GM18517 (cell line): ENCODE data around the gene CTXN3.
"Not testable (repeated sequence)": the region's sequence is repeated elsewhere in the genome, so short reads cannot be mapped to it uniquely, and the experiment has no call there.

ENCODE experiments used
- ATAC-seq: cut with Tn5 transposase; IDR thresholded peaks from one replicate; pipeline ENCODE4 v1.9.1; 2021; ENCODE audit warnings: mild to moderate bottlenecking, moderate library complexity; ENCODE audit not compliant: unreplicated experiment

Gene CTXN3

GRCh38 chr5:127650022-127650421 is 1.1 kb downstream of the CTXN3 start:
- no peak for ATAC-seq

- ATAC-seq, result no peak
Measured at GRCh38 chr5:127650649-127651048, 1.8 kb downstream of the CTXN3 start.

GRCh38 chr5:127652952-127653611 is 4.2 kb downstream of the CTXN3 start:
- ATAC-seq, result no peak

- no peak for ATAC-seq
Measured at GRCh38 chr5:127656825-127657224, 7.9 kb downstream of the CTXN3 start.

- ATAC-seq, result no peak
Measured at GRCh38 chr5:127660047-127660733, 11.3 kb downstream of the CTXN3 start.

- no peak for ATAC-seq
Measured at GRCh38 chr5:127664093-127664492, 15.2 kb downstream of the CTXN3 start.

- no peak for ATAC-seq
Measured at GRCh38 chr5:127665641-127666040, 16.8 kb downstream of the CTXN3 start.

DNA sequence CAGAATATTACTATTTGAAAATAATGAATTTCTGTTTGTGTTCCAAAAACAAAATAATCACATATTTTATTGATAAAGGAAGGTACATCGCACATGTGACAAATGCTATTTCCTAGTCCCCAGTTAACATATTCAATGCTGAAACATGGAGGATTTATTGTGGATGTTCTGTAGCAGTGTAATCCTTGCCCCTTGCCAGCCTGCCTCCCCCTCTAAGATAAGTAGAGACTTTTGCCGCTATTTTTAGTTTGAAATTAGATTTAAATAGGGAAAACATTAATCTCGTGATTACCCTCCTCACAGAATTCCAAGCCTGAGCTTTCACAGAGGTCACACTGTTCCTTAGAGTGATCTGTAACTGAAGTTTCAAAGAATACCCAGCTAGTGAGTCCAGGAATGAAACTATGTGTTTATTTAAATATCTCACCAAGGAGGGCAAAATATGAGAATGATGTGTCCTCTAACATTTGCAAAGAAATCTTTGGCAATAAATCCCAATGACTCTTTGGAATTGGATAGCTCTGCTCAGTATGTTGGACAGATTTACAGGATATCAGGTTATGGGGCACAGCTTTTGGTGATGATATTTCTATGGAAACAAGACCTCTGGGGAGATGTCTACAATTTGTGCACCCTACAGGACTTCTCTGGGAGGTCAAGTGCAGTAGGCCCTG is 17.3 kb downstream of the CTXN3 start:
- ATAC-seq, result no peak

DNA sequence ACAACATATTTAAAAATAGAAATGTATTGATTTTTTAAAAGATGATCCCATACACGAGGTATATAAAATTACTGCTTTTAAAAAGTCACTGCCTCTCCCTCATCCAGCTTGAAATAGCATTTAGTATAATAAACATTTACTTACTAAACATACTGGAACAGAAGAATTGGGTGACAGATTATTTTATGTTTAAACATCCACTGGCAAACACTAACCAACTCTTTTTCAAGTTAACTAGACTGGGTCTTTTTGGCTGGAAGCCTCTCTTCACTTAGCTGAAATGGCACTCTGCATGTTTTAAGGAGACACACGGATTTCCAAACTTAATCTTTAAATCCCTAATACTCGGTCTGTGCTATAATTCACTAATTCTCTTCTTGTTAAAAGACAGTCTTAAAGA is 19.0 kb downstream of the CTXN3 start:
- no peak for ATAC-seq

- ATAC-seq, result no peak
Measured at GRCh38 chr5:127671218-127671617, 22.3 kb downstream of the CTXN3 start.

DNA sequence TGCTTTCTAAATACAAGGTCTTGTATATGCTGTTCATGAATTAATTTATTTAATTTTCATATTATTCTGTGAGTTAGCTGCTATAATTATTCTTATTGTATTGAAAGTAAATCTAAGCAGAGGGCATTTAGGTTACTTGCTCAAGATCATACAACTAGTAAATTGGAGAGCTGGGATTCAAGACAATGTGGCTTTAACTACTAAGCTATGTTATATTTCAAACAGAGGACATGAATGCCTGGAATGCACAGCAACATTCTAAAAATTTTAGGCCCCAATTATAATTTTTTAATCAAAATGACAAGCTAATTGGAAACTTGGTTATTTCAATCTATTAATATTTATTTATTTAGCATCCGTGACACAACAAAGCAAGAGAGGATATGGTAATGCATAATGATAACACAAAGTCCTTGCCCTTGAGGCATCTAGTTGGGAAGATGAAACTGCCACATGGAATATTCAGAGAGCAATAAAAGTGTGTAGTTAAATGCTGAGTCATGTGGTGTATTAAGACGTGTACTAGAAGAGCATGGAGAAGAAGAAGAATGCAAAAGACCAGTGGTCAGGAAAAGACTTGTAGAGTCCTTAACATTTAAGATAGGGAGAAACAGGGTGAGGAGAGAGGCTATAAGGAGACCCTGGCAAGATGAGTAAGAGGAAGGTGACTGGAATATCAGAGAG is 24.4 kb downstream of the CTXN3 start:
- no peak for ATAC-seq

GRCh38 chr5:127676951-127677350 is 28.1 kb downstream of the CTXN3 start:
- not testable (repeated sequence) for ATAC-seq

DNA sequence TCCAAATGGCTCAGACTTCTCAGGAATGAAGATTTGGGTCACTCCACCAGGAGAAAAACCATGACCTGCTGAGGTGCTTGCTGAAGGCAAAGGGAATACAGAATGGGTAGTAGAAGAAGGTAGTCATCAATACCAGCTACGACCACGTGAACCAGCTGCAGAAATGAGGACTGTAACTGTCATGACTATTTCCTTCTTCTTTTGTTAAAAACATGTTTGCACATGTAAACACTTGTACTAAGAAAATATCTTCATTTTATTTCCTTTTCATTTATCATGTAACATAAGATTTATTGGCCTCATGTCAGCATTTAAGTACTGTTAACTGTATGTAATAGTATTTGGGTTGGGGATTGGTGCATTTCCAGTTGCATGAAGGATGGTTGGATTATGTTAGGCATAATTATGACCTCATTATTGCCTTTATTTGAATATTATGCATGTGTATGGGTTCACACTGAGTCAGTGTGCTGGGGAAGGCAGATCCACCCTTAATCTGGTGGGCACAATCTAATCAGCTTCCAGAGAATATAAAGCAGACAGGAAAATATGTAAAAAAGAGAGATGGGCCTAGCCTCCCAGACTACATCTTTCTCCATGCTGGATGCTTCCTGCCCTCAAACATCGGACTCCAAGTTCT is 30.9 kb downstream of the CTXN3 start:
- ATAC-seq, result not testable (repeated sequence)

GRCh38 chr5:127680595-127680994 is 31.7 kb downstream of the CTXN3 start:
- ATAC-seq, result no peak

- ATAC-seq, result no peak
Measured at GRCh38 chr5:127683008-127683407, 34.1 kb downstream of the CTXN3 start.

GRCh38 chr5:127684726-127685467 is 36.0 kb downstream of the CTXN3 start:
- no peak for ATAC-seq

DNA sequence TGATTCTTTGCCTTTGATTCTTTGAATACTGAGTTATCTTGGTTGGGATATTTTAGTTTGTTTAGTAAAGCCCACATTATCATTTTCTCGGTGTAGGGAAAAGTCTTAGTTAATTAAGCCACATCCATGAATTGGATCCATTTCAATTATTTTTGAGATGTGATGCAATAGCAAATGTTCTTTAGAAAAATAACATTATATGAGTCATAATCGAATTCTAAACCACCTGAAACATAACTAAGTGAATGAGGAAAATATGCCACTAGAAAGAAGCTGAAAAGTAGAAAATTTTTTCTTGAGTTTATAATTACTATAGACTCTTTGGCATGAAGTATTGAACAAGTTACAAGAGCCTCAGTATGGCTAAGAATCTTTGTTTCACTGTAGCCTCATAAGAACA is 36.8 kb downstream of the CTXN3 start:
- no peak for ATAC-seq

GRCh38 chr5:127686424-127686823 is 37.5 kb downstream of the CTXN3 start:
- no peak for ATAC-seq

DNA sequence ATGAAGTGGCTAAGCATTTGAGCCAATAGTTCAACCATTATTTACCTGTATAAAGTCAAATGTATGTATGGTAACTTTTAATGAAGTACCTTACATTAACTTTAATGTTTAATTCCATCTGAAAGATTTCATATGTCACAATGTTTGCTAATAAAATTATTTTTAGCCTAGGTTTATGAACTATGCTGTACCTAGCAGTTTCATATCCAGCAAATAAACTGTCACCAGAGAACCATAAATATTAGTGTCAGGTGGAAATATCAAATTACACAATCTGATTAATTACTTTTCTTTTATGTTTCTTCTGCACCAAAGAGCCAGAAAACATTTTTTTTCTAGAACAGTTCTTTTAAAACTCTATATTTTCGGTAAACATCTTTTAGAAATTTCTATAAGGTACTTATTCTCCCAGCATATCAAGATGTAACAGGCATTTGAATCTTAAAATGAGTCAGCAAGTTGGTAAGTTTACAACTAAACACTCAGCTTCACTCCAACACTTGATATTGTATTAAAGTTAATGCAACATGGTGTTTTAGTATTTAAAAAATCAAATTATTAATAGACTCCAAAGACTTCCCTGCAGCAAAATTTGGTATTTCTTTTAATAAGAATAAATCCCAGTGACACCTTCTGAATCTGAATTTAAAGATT is 45.8 kb downstream of the CTXN3 start:
- no peak for ATAC-seq

DNA sequence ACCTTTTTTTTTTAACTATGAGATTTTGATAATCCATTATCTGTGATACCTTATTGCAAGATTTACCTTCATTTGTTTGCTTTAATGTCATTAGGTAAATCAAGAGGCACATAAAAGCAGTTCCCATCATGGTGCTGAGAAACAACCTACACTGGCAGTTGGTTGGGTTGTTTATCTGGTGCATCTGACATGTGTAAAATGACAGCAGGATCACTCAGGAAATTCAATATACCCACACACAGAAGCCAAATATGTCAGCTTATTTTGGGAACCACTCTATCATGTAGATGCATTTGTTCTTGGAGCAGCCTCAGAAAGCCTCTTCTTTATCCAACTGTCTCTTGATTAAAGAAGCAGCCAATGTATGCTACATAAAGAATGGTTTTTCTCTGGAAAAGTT is 46.5 kb downstream of the CTXN3 start:
- no peak for ATAC-seq
